HG03025 (cell line): ENCODE results near the gene OR2T5.
"Not testable (repeated sequence)": the region's sequence is repeated elsewhere in the genome, so short reads cannot be mapped to it uniquely, and the experiment has no call there.

ENCODE experiments used
- ATAC-seq: cut with Tn5 transposase; IDR thresholded peaks from one replicate; pipeline ENCODE4 v1.9.1; 2021; ENCODE audit warnings: mild to moderate bottlenecking, moderate library complexity; ENCODE audit not compliant: unreplicated experiment, low FRiP score

OR2T5 gene

DNA sequence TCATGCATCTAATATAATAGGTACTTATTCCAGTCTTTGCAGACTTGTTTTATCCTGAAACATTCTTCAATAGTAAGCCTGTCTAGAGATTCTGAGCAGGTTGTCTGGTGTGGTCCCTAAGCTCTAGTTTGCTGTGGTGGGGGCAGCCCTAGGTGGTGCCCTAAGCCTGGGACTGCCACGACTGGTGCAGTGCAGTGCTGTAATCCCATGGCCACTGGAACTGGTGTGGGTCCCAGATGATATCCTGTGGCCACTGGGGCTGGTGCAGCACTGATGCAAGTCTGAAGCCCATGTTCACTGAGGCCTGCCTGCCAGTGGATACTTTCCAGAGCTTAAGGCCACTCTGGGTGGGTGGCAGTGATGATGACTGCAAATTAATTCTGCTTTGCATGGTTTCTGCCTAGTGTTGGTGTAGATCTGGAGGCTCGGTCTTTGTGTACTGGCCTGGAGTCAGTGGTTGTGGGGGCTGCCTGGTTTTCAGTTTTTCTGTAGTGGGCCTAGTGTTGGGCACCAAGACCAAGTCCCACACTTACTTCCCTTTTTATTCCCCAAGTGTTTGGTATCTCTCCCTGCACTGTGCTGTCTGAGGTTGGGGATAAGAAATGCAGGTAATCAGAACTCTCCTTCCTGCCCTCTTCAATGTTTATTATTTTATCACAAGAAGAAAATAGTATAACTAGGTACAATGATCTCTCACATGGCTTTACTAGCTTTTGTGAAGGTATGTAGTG, 12.1 kb downstream of the OR2T5 start:
- ATAC-seq, result not testable (repeated sequence)

- ATAC-seq, result not testable (repeated sequence)
These were observed 19.4 kb downstream of the OR2T5 start, which contains the start of gene OR2G6 for GRCh38 chr1:248507773-248508172. TSS of gene OR2G6 (plus strand) at chr1:248508073. CDS start at chr1:248521647, 13,574 bp downstream.

DNA sequence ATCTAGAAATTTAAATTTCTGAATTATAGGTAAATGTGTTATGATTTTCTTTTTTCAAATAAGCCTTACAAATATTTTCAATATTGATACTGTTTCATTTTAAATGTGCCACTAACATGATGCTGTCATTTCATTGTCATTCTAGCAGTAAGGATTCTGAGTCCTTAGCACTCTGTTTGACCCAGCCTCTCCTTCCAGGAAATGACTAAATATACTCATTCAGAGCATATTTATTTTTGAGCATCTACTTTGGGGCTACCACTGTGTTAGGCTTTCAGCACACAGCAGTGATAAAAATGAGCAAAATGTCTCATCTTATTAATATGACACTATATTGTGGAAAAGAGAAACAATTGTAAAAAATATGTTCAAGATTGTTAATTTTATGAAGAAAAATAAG, 21.8 kb downstream of the OR2T5 start:
- not testable (repeated sequence) for ATAC-seq

DNA sequence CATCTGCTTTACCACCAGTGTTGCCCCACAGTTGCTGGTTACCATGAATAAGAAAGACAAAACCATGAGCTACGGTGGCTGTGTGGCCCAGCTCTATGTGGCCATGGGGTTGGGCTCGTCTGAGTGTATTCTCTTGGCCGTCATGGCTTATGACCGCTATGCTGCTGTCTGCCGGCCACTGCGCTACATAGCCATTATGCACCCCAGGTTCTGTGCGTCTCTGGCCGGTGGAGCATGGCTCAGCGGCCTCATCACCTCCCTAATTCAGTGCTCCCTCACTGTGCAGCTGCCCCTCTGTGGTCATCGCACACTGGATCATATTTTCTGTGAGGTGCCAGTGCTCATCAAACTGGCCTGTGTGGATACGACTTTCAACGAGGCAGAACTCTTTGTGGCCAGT, 33.5 kb downstream of the OR2T5 start:
- ATAC-seq, result no peak

- ATAC-seq, result not testable (repeated sequence)
These were observed 49.1 kb downstream of the OR2T5 start for GRCh38 chr1:248537449-248537848.
